ENCODE measurements around the gene PRIM1. TPM values are rescaled to one million over a fixed set of nuclear protein-coding genes. Genes with fewer than 3 reads are reported as not detected.

Gene PRIM1
- total and polyA plus RNA-seq, 2 of the 8 experiments (the other 6 are each of a cell fraction or from before 2014, with no cell fraction given) = 52.4 to 61.9 TPM

GRCh38 chr12:56721721-56722120 lies 30.4 kb downstream of the PRIM1 start:
- H2BK20ac ChIP-seq (ENCODE audit: low read length) = no peak overlapping the region
- no peak overlapping the region for H2BK15ac ChIP-seq (ENCODE audit: low read length)
- no peak overlapping the region; a peak in 1 of 7 replicates for H3K9ac ChIP-seq (replicated peaks in 1 of 4; ENCODE audit: extremely low read depth in 1 of 4, low read depth in 3 of 4, low read length in 3 of 4)
- H2BK5ac ChIP-seq (ENCODE audit: low read depth, low read length) = no peak overlapping the region
- H4K20me1 ChIP-seq (replicated peaks in 1 of 2; ENCODE audit: control insufficient read depth in 1 of 2, insufficient read depth in 2 of 2, low read length in 2 of 2) = peaks cover 37 to 39% of the 10 kb centered on the region in 2 experiments
- H3K14ac ChIP-seq (ENCODE audit: insufficient read length) = no peak overlapping the region
- H2BK120ac ChIP-seq (replicated peaks; ENCODE audit: low read depth, low read length) = no peak overlapping the region
- H3K56ac ChIP-seq (replicated peaks; ENCODE audit: insufficient read length, low read depth, low read length) = no peak overlapping the region
- H2BK12ac ChIP-seq (ENCODE audit: low read depth, low read length) = no peak overlapping the region
- peak overlapping the region; percentile 74 to 96 for H3K4me2 ChIP-seq (ENCODE audit: insufficient read depth in 1 of 2, low read depth in 2 of 2, low read length in 2 of 2)
- peak overlapping the region in 3 of 4 experiments; percentile 9 to 75 (median 14); a peak in 5 of 8 replicates for H3K4me3 ChIP-seq (ENCODE audit: extremely low read depth in 1 of 4, insufficient read depth in 2 of 4, low read depth in 3 of 4, low read length in 4 of 4)
- H3K4ac ChIP-seq (replicated peaks; ENCODE audit: insufficient read length, low read depth, low read length) = no peak overlapping the region
- no peak overlapping the region for H4K91ac ChIP-seq (replicated peaks; ENCODE audit: insufficient read length, low read length)
- H2AFZ ChIP-seq (ENCODE audit: low read length) = no peak overlapping the region
- no peak overlapping the region for H3K23ac ChIP-seq (ENCODE audit: insufficient read length)
- no peak overlapping the region for H4K5ac ChIP-seq (ENCODE audit: insufficient read length, low read depth, low read length)
- H3K79me2 ChIP-seq (ENCODE audit: control insufficient read depth in 1 of 2, insufficient read depth in 2 of 2, low read length in 2 of 2) = peaks cover 47 to 74% of the 10 kb centered on the region in 2 experiments
- H3K27ac ChIP-seq (ENCODE audit: low read depth, low read length) = no peak overlapping the region
- H3K18ac ChIP-seq (ENCODE audit: extremely low read depth, low read length) = no peak overlapping the region
- H3K23me2 ChIP-seq (ENCODE audit: low read depth, low read length) = no peaks in the 10 kb centered on the region; the same call in none of the 2 replicates
- H2AK5ac ChIP-seq (ENCODE audit: low read depth, low read length) = no peak overlapping the region
- ChIA-PET CTCF (ENCODE audit: partially characterized antibody) (interaction anchor here (1.4 to 1.5 kb wide), 2 partner anchors 11 to 15 kb away, joined by 3 to 4 read pairs; no protein-coding TSS in a partner anchor), POLR2A (ENCODE audit: partially characterized antibody) (interaction anchor here (0.5 to 52.4 kb wide), 10 partner anchors 15 to 391 kb away, joined by 3 to 1406 read pairs (median 5); partner anchors contain the start of genes ATP5F1B, BAZ2A, NACA and PRIM1)
- no peak overlapping the region for H4K8ac ChIP-seq (ENCODE audit: extremely low read depth, insufficient read depth, low read length)
- H3K9me3 ChIP-seq (ENCODE audit: insufficient read depth in 2 of 2, low read depth in 1 of 2, low read length in 1 of 2) = no peaks in the 10 kb centered on the region
- no peaks in the 10 kb centered on the region for H3K27me3 ChIP-seq (replicated peaks in 1 of 4; ENCODE audit: control insufficient read depth in 3 of 4, extremely low read depth in 1 of 4, insufficient read depth in 3 of 4, low read length in 3 of 4)
- peaks cover 13 to 38% (median 23%) of the 10 kb centered on the region in 4 experiments for H3K4me1 ChIP-seq (replicated peaks in 1 of 4; ENCODE audit: control insufficient read depth in 3 of 4, insufficient read depth in 4 of 4, low read length in 3 of 4)
- H3K79me1 ChIP-seq (ENCODE audit: low read depth, low read length) = peaks cover 25% of the 10 kb centered on the region
- H3K36me3 ChIP-seq (ENCODE audit: control insufficient read depth in 2 of 4, insufficient read depth in 4 of 4, low read length in 3 of 4) = peaks cover 5 to 53% (median 24%) of the 10 kb centered on the region in 4 experiments; a peak in 5 of 8 replicates
- 80% methylated on average over 2 of the region's 2 CpGs; no CpG with 5 or more reads in 1 of the 2 experiments for WGBS, 2 experiments (ENCODE audit: extremely low coverage in 1 of 2, insufficient coverage in 1 of 2, insufficient read length in 1 of 2, insufficient replicate concordance in 2 of 2, low coverage in 1 of 2, low lambda C conversion rate in 2 of 2, missing lambda C conversion rate in 1 of 2)
- FAIRE-seq = no peak
- no peak for DNase-seq (ENCODE audit: low read depth in 1 of 2, low spot score in 2 of 2)
- TF ChIP-seq FOSL1 (IDR thresholded peaks at IDR 0.05; ENCODE audit: insufficient read depth, low read depth, low read length) (no peak), TEAD4 (IDR thresholded peaks at IDR 0.05; ENCODE audit: low read depth, low read length) (no peak), CHD1 (IDR thresholded peaks at IDR 0.05; ENCODE audit: low read depth, low read length) (no peak), RXRA (IDR thresholded peaks at IDR 0.05; ENCODE audit: insufficient read depth, low read depth, low read length) (no peak), SP2 (IDR thresholded peaks at IDR 0.05; ENCODE audit: low read length) (no peak), CTBP2 (IDR thresholded peaks at IDR 0.05; ENCODE audit: borderline replicate concordance, insufficient read depth, insufficient read length, low read length) (no peak), NRF1 (IDR thresholded peaks at IDR 0.05; ENCODE audit: low read depth, low read length) (no peak), GABPA (IDR thresholded peaks at IDR 0.05; ENCODE audit: borderline replicate concordance, insufficient read depth, low read length) (no peak), POLR2A (IDR thresholded peaks at IDR 0.05; ENCODE audit: control extremely low read depth in 1 of 2, low read depth in 2 of 2, low read length in 2 of 2) (no peak), KDM1A (IDR thresholded peaks at IDR 0.05; ENCODE audit: borderline replicate concordance, low read length) (no peak), USF2 (IDR thresholded peaks at IDR 0.05; ENCODE audit: low read length) (no peak), ASH2L (IDR thresholded peaks at IDR 0.05; ENCODE audit: low read length) (no peak), JUN (IDR thresholded peaks at IDR 0.05; ENCODE audit: low read depth, low read length) (no peak), CHD2 (IDR thresholded peaks at IDR 0.05; ENCODE audit: low read length) (no peak)
